ENCODE measurements around the gene VPS41.

DNA sequence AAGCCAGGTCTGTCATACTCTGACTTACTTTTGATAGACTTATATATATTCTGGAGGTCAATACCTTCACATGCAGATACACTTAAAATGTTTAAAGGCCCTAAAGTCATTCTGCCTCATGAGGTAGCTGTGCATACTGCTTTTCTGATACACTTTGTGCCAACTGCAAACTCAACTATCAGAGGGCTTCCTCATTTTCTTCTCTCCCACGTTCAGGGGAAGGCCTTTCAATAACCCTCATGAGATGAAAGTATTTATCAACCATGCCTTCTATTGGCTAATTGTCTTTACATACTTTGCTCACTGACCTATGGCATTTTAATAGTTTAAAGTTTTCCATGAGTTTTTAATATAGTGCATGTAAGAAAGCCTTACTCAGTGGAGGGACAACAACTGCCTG, 165.1 kb downstream of the VPS41 start:
- TF ChIP-seq, protein P1, sequence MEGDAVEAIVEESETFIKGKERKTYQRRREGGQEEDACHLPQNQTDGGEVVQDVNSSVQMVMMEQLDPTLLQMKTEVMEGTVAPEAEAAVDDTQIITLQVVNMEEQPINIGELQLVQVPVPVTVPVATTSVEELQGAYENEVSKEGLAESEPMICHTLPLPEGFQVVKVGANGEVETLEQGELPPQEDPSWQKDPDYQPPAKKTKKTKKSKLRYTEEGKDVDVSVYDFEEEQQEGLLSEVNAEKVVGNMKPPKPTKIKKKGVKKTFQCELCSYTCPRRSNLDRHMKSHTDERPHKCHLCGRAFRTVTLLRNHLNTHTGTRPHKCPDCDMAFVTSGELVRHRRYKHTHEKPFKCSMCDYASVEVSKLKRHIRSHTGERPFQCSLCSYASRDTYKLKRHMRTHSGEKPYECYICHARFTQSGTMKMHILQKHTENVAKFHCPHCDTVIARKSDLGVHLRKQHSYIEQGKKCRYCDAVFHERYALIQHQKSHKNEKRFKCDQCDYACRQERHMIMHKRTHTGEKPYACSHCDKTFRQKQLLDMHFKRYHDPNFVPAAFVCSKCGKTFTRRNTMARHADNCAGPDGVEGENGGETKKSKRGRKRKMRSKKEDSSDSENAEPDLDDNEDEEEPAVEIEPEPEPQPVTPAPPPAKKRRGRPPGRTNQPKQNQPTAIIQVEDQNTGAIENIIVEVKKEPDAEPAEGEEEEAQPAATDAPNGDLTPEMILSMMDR (conservative IDR thresholded peaks at IDR 0.05 in 1 of 2, IDR thresholded peaks at IDR 0.05 in 1 of 2; ENCODE audit: extremely low read depth in 1 of 2, insufficient read depth in 1 of 2, low read depth in 1 of 2, low read length in 2 of 2) = no peak
- TF ChIP-seq EZH2 (IDR thresholded peaks at IDR 0.05; ENCODE audit: borderline replicate concordance, low read length) = no peak

Data from mammary epithelial cell (primary cell).